ENCODE results near the gene PTGES3.
A peak's percentile ranks its signal among the peaks of the same experiment; 100 is the strongest.
"Not testable (repeated sequence)": the region's sequence is repeated elsewhere in the genome, so short reads cannot be mapped to it uniquely, and the experiment has no call there.

PTGES3 gene

GRCh38 chr12:56709759-56710376, 21.8 kb upstream of the PTGES3 start:
- DNase-seq (ENCODE audit: low read depth), result no peak

DNA sequence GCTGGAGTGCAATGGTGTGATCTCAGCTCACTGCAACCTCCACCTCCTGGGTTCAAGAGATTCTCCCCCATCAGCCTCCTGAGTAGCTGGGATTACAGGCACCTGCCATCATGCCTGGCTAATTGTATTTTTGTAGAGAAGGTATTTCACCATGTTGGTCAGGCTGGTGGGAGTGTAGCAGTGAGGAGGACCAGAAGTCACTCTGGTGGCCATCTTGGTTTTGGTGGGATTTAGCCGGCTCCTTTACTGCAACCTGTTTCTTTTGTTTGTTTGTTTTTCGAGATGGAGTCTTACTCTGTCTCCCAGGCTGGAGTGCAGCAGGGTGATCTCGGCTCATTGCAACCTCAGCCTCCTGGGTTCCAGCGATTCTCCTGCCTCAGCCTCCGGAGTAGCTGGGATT, 16.4 kb upstream of the PTGES3 start:
- not testable (repeated sequence) for DNase-seq (ENCODE audit: low read depth); H3K4me3 ChIP-seq (ENCODE audit: low read length)

More at GRCh38 chr12:56709759-56710376, 21.8 kb upstream of the PTGES3 start:
- no peak overlapping the region for H3K4me3 ChIP-seq (ENCODE audit: low read length)
- TF ChIP-seq, protein P1, sequence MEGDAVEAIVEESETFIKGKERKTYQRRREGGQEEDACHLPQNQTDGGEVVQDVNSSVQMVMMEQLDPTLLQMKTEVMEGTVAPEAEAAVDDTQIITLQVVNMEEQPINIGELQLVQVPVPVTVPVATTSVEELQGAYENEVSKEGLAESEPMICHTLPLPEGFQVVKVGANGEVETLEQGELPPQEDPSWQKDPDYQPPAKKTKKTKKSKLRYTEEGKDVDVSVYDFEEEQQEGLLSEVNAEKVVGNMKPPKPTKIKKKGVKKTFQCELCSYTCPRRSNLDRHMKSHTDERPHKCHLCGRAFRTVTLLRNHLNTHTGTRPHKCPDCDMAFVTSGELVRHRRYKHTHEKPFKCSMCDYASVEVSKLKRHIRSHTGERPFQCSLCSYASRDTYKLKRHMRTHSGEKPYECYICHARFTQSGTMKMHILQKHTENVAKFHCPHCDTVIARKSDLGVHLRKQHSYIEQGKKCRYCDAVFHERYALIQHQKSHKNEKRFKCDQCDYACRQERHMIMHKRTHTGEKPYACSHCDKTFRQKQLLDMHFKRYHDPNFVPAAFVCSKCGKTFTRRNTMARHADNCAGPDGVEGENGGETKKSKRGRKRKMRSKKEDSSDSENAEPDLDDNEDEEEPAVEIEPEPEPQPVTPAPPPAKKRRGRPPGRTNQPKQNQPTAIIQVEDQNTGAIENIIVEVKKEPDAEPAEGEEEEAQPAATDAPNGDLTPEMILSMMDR (conservative IDR thresholded peaks at IDR 0.05; ENCODE audit: low read length), result no peak

DNA sequence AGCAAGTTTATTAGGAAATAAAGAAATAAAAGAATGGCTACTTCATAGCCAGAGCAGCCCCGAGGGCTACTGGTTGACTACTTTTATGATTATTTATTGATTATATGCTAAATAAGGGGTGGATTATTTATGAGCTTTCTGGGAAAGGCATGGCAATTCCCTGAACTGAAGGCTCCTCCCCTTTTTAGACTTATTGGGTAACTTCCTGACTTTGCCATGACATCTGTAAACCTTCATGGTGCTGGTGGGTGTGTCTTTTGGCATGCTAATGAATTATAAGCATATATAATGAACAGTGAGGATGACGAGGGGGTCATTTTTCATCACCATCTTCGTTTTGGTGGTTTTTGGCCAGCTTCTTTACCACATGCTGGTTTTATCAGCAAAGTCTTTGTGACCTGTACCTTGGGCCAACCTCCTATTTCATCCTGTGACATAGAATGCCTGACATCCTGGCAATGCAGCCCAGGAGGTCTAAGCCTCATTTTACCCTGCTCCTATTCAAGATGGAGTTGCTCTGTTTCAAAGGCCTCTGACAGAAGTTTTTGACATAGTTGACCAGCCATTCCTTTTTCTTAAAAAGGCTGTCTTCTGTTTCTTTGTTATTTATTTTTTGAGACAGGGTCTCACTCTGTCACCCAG, 11.1 kb upstream of the PTGES3 start:
- H3K4me3 ChIP-seq (ENCODE audit: low read length), result no peak overlapping the region
- TF ChIP-seq, protein P1 (conservative IDR thresholded peaks at IDR 0.05; ENCODE audit: low read length), result no peak
- DNase-seq (ENCODE audit: low read depth), result peak; percentile 15

DNA sequence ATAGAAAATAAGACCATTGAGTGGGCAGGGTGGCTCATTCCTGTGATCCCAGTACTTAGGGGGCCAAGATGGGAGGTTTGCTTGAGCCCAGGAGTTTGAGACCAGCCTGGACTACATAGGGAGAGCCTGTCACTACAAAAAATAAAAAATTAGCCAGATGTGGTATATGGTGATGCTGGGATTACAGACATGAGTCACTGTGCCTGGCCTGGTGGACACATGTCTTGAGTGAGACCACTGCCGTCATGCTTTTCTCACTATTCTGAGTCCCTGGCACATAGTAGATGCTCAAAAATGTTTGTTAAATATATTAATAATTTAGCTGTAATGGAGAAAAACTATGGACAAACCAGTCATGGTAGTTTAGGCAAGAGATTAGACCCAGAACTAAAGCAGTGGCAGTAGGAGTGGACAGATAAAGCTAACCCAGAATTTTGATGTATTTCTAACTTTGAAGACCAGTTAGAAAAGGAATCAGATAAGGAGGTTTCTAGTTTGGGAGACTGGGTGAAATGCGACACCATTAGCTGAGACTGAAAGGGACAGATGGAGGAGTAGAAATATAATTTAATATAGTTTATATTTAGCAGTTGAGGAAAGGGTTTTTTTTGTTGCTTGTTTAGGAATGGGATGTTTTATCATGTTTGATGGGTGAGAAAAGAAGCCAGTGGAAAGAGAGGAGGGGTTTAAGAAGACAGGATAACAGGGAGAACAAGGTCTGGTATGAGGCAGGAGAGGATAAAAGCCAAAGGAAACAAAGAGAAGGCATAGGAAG, 7.4 kb upstream of the PTGES3 start:
- TF ChIP-seq, protein P1 (conservative IDR thresholded peaks at IDR 0.05; ENCODE audit: low read length), result no peak
- peak; percentile 44 for DNase-seq (ENCODE audit: low read depth)
- H3K4me3 ChIP-seq (ENCODE audit: low read length), result no peak overlapping the region

- DNase-seq (ENCODE audit: low read depth), result no peak
- TF ChIP-seq, protein P1 (conservative IDR thresholded peaks at IDR 0.05; ENCODE audit: low read length), result no peak
- H3K4me3 ChIP-seq (ENCODE audit: low read length), result no peak overlapping the region
These were observed 6.1 kb upstream of the PTGES3 start for GRCh38 chr12:56694161-56694560.

DNA sequence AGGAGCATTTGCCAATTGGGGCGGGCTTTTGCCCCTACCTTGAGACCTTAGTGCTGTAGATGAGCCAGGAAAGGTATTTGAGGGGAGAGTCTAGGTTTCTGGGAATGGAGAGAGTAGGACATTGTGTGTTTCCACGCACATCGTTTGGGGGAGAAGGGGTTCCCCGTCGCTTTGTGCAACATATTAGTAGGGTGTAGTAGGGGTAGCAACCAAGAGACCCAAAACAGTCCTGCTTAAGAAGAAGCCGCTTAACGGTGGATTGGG, 694 bp upstream of the PTGES3 start:
- peak overlapping the region; percentile 80 for H3K4me3 ChIP-seq (ENCODE audit: low read length)
- TF ChIP-seq, protein P1 (conservative IDR thresholded peaks at IDR 0.05; ENCODE audit: low read length), result no peak
- DNase-seq (ENCODE audit: low read depth), result no peak

DNA sequence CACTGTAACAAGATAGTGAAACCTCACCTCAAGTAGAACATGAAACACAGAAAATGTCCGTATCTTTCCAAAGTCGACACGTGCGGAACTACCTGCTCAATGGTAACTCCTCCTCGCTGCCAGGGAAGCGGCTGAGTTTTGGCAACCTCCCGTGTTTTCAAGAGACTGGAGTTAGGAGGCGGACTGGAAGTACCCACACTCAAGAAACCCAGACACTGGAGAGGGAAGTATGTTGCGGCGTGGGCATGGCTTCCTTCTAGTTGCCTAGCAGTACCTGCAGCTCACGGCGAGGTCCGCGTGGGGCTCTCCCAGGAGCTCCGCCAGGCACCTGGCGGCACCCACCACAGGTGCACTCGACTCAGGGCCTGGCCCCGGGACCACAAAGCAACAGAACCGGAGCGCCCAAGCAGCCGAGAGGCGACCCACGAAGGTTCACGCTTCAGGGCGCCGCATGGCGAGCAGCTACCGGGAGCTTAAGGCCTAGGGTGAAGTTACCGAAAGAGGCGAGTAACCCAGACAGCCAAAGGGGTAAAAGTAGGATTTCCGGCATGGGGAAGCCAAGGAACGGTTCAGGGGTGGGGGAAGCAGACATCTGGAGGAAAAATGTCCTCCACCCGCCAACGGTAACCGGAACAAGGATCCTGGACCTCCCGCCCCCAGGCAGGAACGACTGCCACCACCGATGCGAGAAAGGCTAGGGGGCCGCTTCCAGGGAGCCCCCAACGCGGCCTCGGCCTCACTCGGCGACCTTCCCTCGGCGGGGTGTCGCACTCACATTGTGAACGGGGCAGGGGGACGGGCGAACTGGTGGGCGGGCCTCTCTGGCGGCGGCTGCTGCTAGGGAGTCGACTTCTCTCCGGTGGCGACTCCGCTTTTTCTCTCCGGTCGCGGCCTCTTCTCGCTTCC, 608 bp downstream of the PTGES3 start:
- peak overlapping the region; percentile 97 for H3K4me3 ChIP-seq (ENCODE audit: low read length)
- TF ChIP-seq, protein P1 (conservative IDR thresholded peaks at IDR 0.05; ENCODE audit: low read length), result no peak
- DNase-seq (ENCODE audit: low read depth), result peak; percentile 33

All from AG10803 (cell line).